GM12878 (cell line): ENCODE results near the gene YES1. TPM values are rescaled to one million over a fixed set of nuclear protein-coding genes. Genes with fewer than 3 reads are reported as not detected.

Source experiments
- ATAC-seq: fragments of 200-7000 bp; cut with Tn5 transposase; 3 replicates; pipeline ENCODE4 v1.9.1; 2020; ENCODE audit warnings: mild to moderate bottlenecking, moderate library complexity
- BruUV-seq: library from RNA; stranded (reverse); fragments of 400-500 nt; replicated peaks from 2 replicates; lab custom pipeline; 2021; lab: Mats Ljungman, UMichigan
- CTCF ChIA-PET: fragments of 300-600 bp; sonication (Branson Sonifier 250); formaldehyde crosslinking; extraction: SDS; loops from one replicate; lab custom pipeline; 2021; ENCODE audit warnings: inconsistent platforms; lab: Yijun Ruan, JAX
- POLR2A ChIA-PET: fragments of 350-600 bp; formaldehyde crosslinking; extraction: SDS; loops from one replicate; lab custom pipeline; 2021; ENCODE audit warnings: inconsistent platforms; lab: Charles Lee
- RAD21 ChIA-PET: fragments of 300-600 bp; sonication (Branson Sonifier 250); formaldehyde crosslinking; loops from one replicate; lab custom pipeline; 2023; ENCODE audit warnings: antibody characterized with exemption; ENCODE audit not compliant: unreplicated experiment; lab: Charles Lee
- SMC1A ChIA-PET: fragments of 300-600 bp; sonication (Branson Sonifier 250); formaldehyde crosslinking; loops from one replicate; lab custom pipeline; 2023; ENCODE audit not compliant: unreplicated experiment, uncharacterized antibody; lab: Charles Lee
- DNase-seq: peaks from one replicate; pipeline ENCODE4 v3.0.0-alpha.2; 2011; ENCODE audit warnings: low read depth, low spot score
- FAIRE-seq: peaks from 3 replicates; lab custom pipeline; 2011; peaks lifted over from hg19 to GRCh38; lab: Jason Lieb, UNC
- H2AFZ ChIP-seq: 2 replicates; pipeline ENCODE4 v1.6.0; 2011; ENCODE audit warnings: low read depth, low read length, control low read depth; ENCODE audit not compliant: control insufficient read depth
- H3K27ac ChIP-seq: 2 replicates; pipeline ENCODE4 v1.5.1; 2011; ENCODE audit warnings: control low read depth; ENCODE audit not compliant: control insufficient read depth, insufficient read depth
- H3K27me3 ChIP-seq, 2 experiments: replicated peaks in 1 of 2; 2 replicates each; pipeline versions ENCODE4 v1.6.0 to v1.6.1; 2011; ENCODE audit warnings: low read length in 1 of 2; ENCODE audit not compliant: control insufficient read depth in 2 of 2, insufficient read depth in 2 of 2
- H3K36me3 ChIP-seq, 2 experiments: 2 replicates each; pipeline ENCODE4 v1.5.1; 2011; ENCODE audit warnings: low read length in 1 of 2; ENCODE audit not compliant: control insufficient read depth in 2 of 2, insufficient read depth in 2 of 2
- H3K4me1 ChIP-seq: 2 replicates; pipeline ENCODE4 v1.6.1; 2011; ENCODE audit warnings: mild to moderate bottlenecking, low read length, moderate library complexity, mixed read lengths; ENCODE audit not compliant: control insufficient read depth, insufficient read depth
- H3K4me2 ChIP-seq: 2 replicates; pipeline ENCODE4 v1.6.0; 2011; ENCODE audit warnings: control low read depth; ENCODE audit not compliant: control insufficient read depth, insufficient read depth
- H3K4me3 ChIP-seq: fragments of 200-600 bp; sonication (generic); 2 replicates; pipeline ENCODE4 v1.5.1; 2016
- H3K79me2 ChIP-seq: 2 replicates; pipeline ENCODE4 v1.6.0; 2011; ENCODE audit warnings: low read length; ENCODE audit not compliant: control insufficient read depth, insufficient read depth
- H3K9ac ChIP-seq: 2 replicates; pipeline ENCODE4 v1.8.0; 2011; ENCODE audit warnings: low read length, control low read depth, mixed read lengths; ENCODE audit not compliant: control insufficient read depth, insufficient read depth
- H3K9me3 ChIP-seq: replicated peaks from 3 replicates; pipeline ENCODE4 v1.5.1; 2011; ENCODE audit warnings: mild to moderate bottlenecking, low read length; ENCODE audit not compliant: control insufficient read depth, insufficient read depth
- H4K20me1 ChIP-seq: 2 replicates; pipeline ENCODE4 v1.6.0; 2011; ENCODE audit not compliant: control insufficient read depth, insufficient read depth
- FOS ChIP-seq: IDR thresholded peaks from 3 replicates; pipeline ENCODE4 v1.6.1; 2011; ENCODE audit warnings: borderline replicate concordance; ENCODE audit not compliant: insufficient read length; ENCODE audit errors: extremely low read depth
- FOXK2 ChIP-seq: fragments of 450-650 bp; IDR thresholded peaks from 2 replicates; pipeline ENCODE4 v1.6.1; 2017; ENCODE audit warnings: mild to moderate bottlenecking, moderate library complexity
- FOXM1 ChIP-seq: IDR thresholded peaks from 2 replicates; pipeline ENCODE4 v1.6.1; 2012; ENCODE audit warnings: low read depth, mild to moderate bottlenecking, inconsistent platforms, low read length, moderate library complexity
- GABPA ChIP-seq: IDR thresholded peaks from 2 replicates; pipeline ENCODE4 v1.6.1; 2014; ENCODE audit warnings: antibody characterized with exemption, low read depth, mild to moderate bottlenecking, inconsistent platforms
- MTA3 ChIP-seq: IDR thresholded peaks from 2 replicates; pipeline ENCODE4 v1.6.1; 2012; ENCODE audit warnings: low read length, inconsistent platforms, borderline replicate concordance
- NFYA ChIP-seq: IDR thresholded peaks from 2 replicates; pipeline ENCODE4 v1.6.1; 2011; ENCODE audit warnings: low read depth, mild to moderate bottlenecking, low read length, improper control_type of control experiment, borderline replicate concordance
- NFYB ChIP-seq: IDR thresholded peaks from 2 replicates; pipeline ENCODE4 v1.6.1; 2011; ENCODE audit warnings: low read depth, mild to moderate bottlenecking, low read length, improper control_type of control experiment, moderate library complexity; ENCODE audit not compliant: insufficient read depth
- NRF1 ChIP-seq: conservative IDR thresholded peaks from 2 replicates; pipeline ENCODE4 v1.6.1; 2011; ENCODE audit warnings: mild to moderate bottlenecking, low read depth, low read length, improper control_type of control experiment
- TARDBP ChIP-seq: IDR thresholded peaks from 2 replicates; pipeline ENCODE4 v1.6.1; 2016; ENCODE audit warnings: borderline replicate concordance
- ZBTB4 ChIP-seq: fragments of 450-650 bp; formaldehyde crosslinking; IDR thresholded peaks from 2 replicates; pipeline ENCODE4 v1.4.0; 2022; ENCODE audit warnings: mild to moderate bottlenecking, moderate library complexity
- WGBS: methylation state at CpG from one replicate; pipeline ENCODE4 v1.1.6; 2016; ENCODE audit warnings: low lambda C conversion rate; ENCODE audit not compliant: insufficient replicate concordance, insufficient coverage; ENCODE audit errors: missing lambda C conversion rate; 5-methylcytosine and 5-hydroxymethylcytosine counted together
- in situ Hi-C: fragments of 300-500 bp; cut with MboI; formaldehyde crosslinking; loops from 9 replicates; pipeline ENCODE4 v1.14.3; 2018; ENCODE audit warnings: mixed read lengths
- intact Hi-C: fragments of 100-400 bp; cut with micrococcal nuclease; formaldehyde crosslinking; loops from one replicate; pipeline ENCODE4 v1.14.2; 2022; ENCODE audit not compliant: unreplicated experiment
- polyA plus RNA-seq, 11 experiments: library from polyadenylated mRNA; depleted of rRNA in 4 of 11; unstranded in 6 of 11; stranded (reverse) in 5 of 11; fragments of >200 nt; fragmentation: Nextera tagmentation in 4 of 11; fragmentation: Illumina TruSeq in 1 of 11; extraction: Ambion mirVana in 4 of 11; extraction: Trizol in 1 of 11; gene quantifications; 1 replicate in 1 of 11; 2 replicates in 10 of 11; pipeline versions ENCODE4 v1.2.1 to v1.2.3, GENCODE V29; 2011 to 2016; ENCODE audit warnings: inconsistent platforms in 2 of 11, missing spikeins in 2 of 11, low read depth in 1 of 11
- total RNA-seq, 4 experiments: library from RNA; depleted of rRNA in 3 of 4; stranded (reverse); fragments of >200 nt in 3 of 4; fragmentation: Illumina TruSeq in 1 of 4; extraction: Trizol in 1 of 4; gene quantifications; 2 replicates each; pipeline versions ENCODE4 v1.2.1 to v1.2.3, GENCODE V29; 2013 to 2021
- TF ChIP-seq, protein P1 (sequence below): fragments of 450-650 bp; conservative IDR thresholded peaks from 2 replicates; pipeline ENCODE4 v1.6.1; 2017; ENCODE audit warnings: mild to moderate bottlenecking, moderate library complexity

YES1 gene
- total and polyA plus RNA-seq, 10 of the 15 experiments (the other 5 are each of a cell fraction or from before 2014, with no cell fraction given) = 2.3 to 7.9 (median 5.8) TPM

GRCh38 chr18:850960-851359, 38.9 kb upstream of the YES1 start:
- FAIRE-seq = no peak
- TF ChIP-seq GABPA (no peak), MTA3 (no peak), TARDBP (no peak), ZBTB4 (CRISPR knock-in tag) (no peak), FOXK2 (no peak), FOXM1 (no peak), NFYB (no peak), NFYA (no peak), FOS (no peak), NRF1 (no peak)
- TF ChIP-seq, protein P1, sequence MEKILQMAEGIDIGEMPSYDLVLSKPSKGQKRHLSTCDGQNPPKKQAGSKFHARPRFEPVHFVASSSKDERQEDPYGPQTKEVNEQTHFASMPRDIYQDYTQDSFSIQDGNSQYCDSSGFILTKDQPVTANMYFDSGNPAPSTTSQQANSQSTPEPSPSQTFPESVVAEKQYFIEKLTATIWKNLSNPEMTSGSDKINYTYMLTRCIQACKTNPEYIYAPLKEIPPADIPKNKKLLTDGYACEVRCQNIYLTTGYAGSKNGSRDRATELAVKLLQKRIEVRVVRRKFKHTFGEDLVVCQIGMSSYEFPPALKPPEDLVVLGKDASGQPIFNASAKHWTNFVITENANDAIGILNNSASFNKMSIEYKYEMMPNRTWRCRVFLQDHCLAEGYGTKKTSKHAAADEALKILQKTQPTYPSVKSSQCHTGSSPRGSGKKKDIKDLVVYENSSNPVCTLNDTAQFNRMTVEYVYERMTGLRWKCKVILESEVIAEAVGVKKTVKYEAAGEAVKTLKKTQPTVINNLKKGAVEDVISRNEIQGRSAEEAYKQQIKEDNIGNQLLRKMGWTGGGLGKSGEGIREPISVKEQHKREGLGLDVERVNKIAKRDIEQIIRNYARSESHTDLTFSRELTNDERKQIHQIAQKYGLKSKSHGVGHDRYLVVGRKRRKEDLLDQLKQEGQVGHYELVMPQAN = no peak
- POLR2A ChIA-PET = no interaction called here
- no TSS peak for BruUV-seq
- no peaks in the 10 kb centered on the region for H3K27me3 ChIP-seq
- no peak for ATAC-seq
- intact Hi-C loops (no loop called here), in situ Hi-C loops (loop anchor here (25.0 kb wide), 2 partner anchors 636 to 1236 kb away; no protein-coding TSS in a partner anchor)
- H3K36me3 ChIP-seq = no peaks in the 10 kb centered on the region
- DNase-seq = no peak
- CTCF ChIA-PET = no interaction called here
- H3K4me2 ChIP-seq = no peak overlapping the region
- no peak overlapping the region for H2AFZ ChIP-seq
- no peak overlapping the region for H3K27ac ChIP-seq
- H4K20me1 ChIP-seq = no peaks in the 10 kb centered on the region
- no peak overlapping the region for H3K4me3 ChIP-seq
- H3K9me3 ChIP-seq = no peaks in the 10 kb centered on the region
- H3K9ac ChIP-seq = no peak overlapping the region
- RAD21 ChIA-PET = no interaction called here
- no peaks in the 10 kb centered on the region for H3K4me1 ChIP-seq
- SMC1A ChIA-PET = no interaction called here
- 29% methylated on average over 4 of the region's 4 CpGs for WGBS
- H3K79me2 ChIP-seq = no peaks in the 10 kb centered on the region
